ENCODE data around the gene AMH. TPM values are rescaled to one million over a fixed set of nuclear protein-coding genes. Genes with fewer than 3 reads are reported as not detected.

AMH gene
- polyA plus RNA-seq, 1 donor (not counting 4 experiments of a cell fraction or from before 2014, with no cell fraction given): 0.07 TPM

- dilution Hi-C loops (cut with MboI; ENCODE audit: extremely low pct_ligation_motif_present, low sequenced_read_pairs): no loop called here
- FAIRE-seq: no peak
- peaks cover 21 to 29% of the 10 kb centered on the region in 2 experiments for H3K36me3 ChIP-seq (ENCODE audit: control insufficient read depth in 2 of 2, extremely low read depth in 1 of 2, insufficient read depth in 2 of 2, low read length in 2 of 2)
Observed at GRCh38 chr19:2223959-2224358, 25.2 kb upstream of the AMH start.

GRCh38 chr19:2224754-2225349 is 24.3 kb upstream of the AMH start:
- Histone ChIP-seq H3K4me3 (ENCODE audit: control insufficient read depth in 2 of 3, extremely low read depth in 1 of 3, insufficient read depth in 2 of 3, low read depth in 1 of 3, low read length in 3 of 3) (no peak overlapping the region), H3K27me3 (ENCODE audit: control insufficient read depth, extremely low read depth, insufficient read depth, low read length) (no peaks in the 10 kb centered on the region), H3K4me2 (ENCODE audit: control insufficient read depth, extremely low read depth, insufficient read depth, low read depth, low read length) (no peak overlapping the region), H3K9me1 (ENCODE audit: control insufficient read depth, extremely low read depth, insufficient read depth, low read length) (no peaks in the 10 kb centered on the region), H3K4me1 (ENCODE audit: control insufficient read depth, extremely low read depth, insufficient read depth, low read length) (no peaks in the 10 kb centered on the region), H3K79me2 (ENCODE audit: control insufficient read depth, insufficient read depth, low read length) (no peaks in the 10 kb centered on the region), H3K9ac (ENCODE audit: control insufficient read depth, extremely low read depth, insufficient read depth, low read length) (no peak overlapping the region), H3K9me3 (ENCODE audit: control insufficient read depth, low read depth, low read length) (no peaks in the 10 kb centered on the region), H4K20me1 (ENCODE audit: control insufficient read depth, extremely low read depth, insufficient read depth, low read length) (peaks cover 7% of the 10 kb centered on the region), H3K27ac (ENCODE audit: control insufficient read depth, insufficient read depth, low read length) (no peak overlapping the region), H3K36me3 (ENCODE audit: control insufficient read depth in 2 of 2, extremely low read depth in 1 of 2, insufficient read depth in 2 of 2, low read length in 2 of 2) (peaks cover 24 to 32% of the 10 kb centered on the region in 2 experiments), H2AFZ (ENCODE audit: control insufficient read depth, low read length) (no peak overlapping the region)
- no peak for DNase-seq (ENCODE audit: low read depth, low spot score)
- TF ChIP-seq CTCF (optimal IDR thresholded peaks at IDR 0.05 in 1 of 3, IDR thresholded peaks at IDR 0.05 in 1 of 3, conservative IDR thresholded peaks at IDR 0.05 in 1 of 3; ENCODE audit: extremely low read depth in 1 of 3, insufficient read depth in 2 of 3, low read length in 3 of 3): no peak
- TF ChIP-seq EZH2 (IDR thresholded peaks at IDR 0.05; ENCODE audit: low read length): no peak
- dilution Hi-C loops (cut with MboI; ENCODE audit: extremely low pct_ligation_motif_present, low sequenced_read_pairs): no loop called here
- FAIRE-seq: no peak

More at GRCh38 chr19:2223959-2224358, 25.2 kb upstream of the AMH start:
- DNase-seq (ENCODE audit: low read depth, low spot score): no peak
- Histone ChIP-seq H3K4me3 (ENCODE audit: control insufficient read depth in 2 of 3, extremely low read depth in 1 of 3, insufficient read depth in 2 of 3, low read depth in 1 of 3, low read length in 3 of 3) (no peak overlapping the region), H2AFZ (ENCODE audit: control insufficient read depth, low read length) (no peak overlapping the region), H3K9me1 (ENCODE audit: control insufficient read depth, extremely low read depth, insufficient read depth, low read length) (no peaks in the 10 kb centered on the region), H3K27me3 (ENCODE audit: control insufficient read depth, extremely low read depth, insufficient read depth, low read length) (no peaks in the 10 kb centered on the region), H3K4me1 (ENCODE audit: control insufficient read depth, extremely low read depth, insufficient read depth, low read length) (no peaks in the 10 kb centered on the region), H4K20me1 (ENCODE audit: control insufficient read depth, extremely low read depth, insufficient read depth, low read length) (peaks cover 7% of the 10 kb centered on the region), H3K9ac (ENCODE audit: control insufficient read depth, extremely low read depth, insufficient read depth, low read length) (no peak overlapping the region), H3K4me2 (ENCODE audit: control insufficient read depth, extremely low read depth, insufficient read depth, low read depth, low read length) (no peak overlapping the region), H3K27ac (ENCODE audit: control insufficient read depth, insufficient read depth, low read length) (no peak overlapping the region), H3K9me3 (ENCODE audit: control insufficient read depth, low read depth, low read length) (no peaks in the 10 kb centered on the region), H3K79me2 (ENCODE audit: control insufficient read depth, insufficient read depth, low read length) (no peaks in the 10 kb centered on the region)
- TF ChIP-seq EZH2 (IDR thresholded peaks at IDR 0.05; ENCODE audit: low read length) (no peak), CTCF (optimal IDR thresholded peaks at IDR 0.05 in 1 of 3, IDR thresholded peaks at IDR 0.05 in 1 of 3, conservative IDR thresholded peaks at IDR 0.05 in 1 of 3; ENCODE audit: extremely low read depth in 1 of 3, insufficient read depth in 2 of 3, low read length in 3 of 3) (no peak)

Measured in keratinocyte (primary cell).